ENCODE results near the gene DPAGT1.
"Not testable (repeated sequence)": the region's sequence is repeated elsewhere in the genome, so short reads cannot be mapped to it uniquely, and the experiment has no call there.

Gene DPAGT1

DNA sequence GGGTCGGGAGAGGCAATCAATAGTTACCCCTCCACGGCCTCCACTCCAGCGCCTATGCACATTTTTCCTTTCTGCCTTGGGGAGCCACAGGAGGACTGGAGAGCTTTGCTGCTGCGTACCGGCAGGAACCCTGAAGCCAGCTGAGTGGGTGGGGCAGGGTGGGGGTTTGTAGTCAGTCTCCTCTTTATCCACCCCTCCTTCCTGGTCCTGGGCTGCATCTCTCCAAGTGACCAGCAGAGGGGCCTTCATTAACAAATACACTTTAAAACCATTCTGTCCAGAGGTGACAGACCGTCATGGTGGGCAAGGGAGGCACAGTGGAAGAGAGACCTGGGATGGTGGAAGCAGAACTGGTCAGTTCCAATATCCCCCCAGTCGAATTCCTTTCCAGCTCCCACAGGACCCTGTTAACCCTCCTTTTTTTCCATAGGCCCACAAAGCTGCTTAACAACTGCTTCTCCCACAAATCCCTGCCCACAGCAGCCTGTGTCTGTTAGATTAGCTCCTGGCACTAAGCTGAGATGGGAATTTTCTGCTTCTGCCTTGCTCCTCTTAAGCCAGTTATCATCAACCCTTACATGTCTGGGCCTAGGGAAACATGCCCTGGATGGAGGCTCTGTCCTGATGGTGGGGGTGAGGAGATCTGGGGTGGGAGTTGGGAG, 43.3 kb upstream of the DPAGT1 start:
- no peak overlapping the region for H3K27ac ChIP-seq
- TF ChIP-seq, protein P1, sequence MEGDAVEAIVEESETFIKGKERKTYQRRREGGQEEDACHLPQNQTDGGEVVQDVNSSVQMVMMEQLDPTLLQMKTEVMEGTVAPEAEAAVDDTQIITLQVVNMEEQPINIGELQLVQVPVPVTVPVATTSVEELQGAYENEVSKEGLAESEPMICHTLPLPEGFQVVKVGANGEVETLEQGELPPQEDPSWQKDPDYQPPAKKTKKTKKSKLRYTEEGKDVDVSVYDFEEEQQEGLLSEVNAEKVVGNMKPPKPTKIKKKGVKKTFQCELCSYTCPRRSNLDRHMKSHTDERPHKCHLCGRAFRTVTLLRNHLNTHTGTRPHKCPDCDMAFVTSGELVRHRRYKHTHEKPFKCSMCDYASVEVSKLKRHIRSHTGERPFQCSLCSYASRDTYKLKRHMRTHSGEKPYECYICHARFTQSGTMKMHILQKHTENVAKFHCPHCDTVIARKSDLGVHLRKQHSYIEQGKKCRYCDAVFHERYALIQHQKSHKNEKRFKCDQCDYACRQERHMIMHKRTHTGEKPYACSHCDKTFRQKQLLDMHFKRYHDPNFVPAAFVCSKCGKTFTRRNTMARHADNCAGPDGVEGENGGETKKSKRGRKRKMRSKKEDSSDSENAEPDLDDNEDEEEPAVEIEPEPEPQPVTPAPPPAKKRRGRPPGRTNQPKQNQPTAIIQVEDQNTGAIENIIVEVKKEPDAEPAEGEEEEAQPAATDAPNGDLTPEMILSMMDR (conservative IDR thresholded peaks at IDR 0.05) = peak; percentile 77
- no peak for TF ChIP-seq ZFX (IDR thresholded peaks at IDR 0.05)

DNA sequence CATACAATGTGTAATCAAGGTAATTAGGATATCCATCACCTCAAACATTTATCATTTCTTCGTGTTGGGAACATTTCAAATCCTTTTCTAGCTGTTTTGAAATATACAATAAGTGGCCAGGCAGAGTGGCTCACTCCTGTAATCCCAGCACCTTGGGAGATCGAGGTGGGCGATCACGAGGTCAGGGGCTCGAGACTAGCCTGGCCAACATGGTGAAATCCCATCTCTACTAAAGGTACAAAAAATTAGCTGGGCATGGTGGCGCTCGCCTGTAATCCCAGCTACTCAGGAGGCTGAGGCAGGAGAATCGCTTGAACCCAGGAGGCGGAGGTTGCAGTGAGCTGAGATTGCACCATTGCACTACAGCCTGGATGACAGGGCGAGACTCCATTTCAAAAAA, 37.6 kb upstream of the DPAGT1 start:
- not testable (repeated sequence) for H3K27ac ChIP-seq

DNA sequence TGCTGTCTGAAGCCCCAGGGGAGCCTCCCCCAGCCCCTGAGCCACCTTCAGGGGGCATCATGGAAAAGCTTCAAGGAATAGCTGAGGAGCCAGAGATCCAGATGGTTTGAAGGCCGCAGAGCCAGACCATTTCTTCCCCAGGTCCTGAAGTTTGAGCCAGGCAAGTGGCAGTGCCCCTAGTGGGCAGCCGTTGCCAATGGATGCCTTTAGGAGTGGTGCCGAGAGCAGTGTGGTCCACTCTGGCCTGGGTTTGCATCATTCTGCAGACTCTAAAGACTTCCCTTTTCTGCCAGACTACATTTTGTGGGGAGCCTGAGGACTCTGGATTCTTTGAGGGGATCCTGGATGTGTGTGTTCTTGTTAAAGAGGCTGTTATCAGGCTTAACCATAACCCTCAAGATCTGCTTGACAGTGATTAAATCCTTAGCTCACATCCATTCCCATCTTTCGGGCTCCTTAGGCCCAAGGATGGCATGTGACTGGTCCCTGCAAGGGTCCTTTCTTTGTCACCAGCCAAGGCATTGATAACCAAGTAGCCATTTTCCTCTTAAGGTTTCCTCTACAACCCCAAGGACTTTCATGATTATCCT, 32.8 kb upstream of the DPAGT1 start:
- H3K27ac ChIP-seq = no peak overlapping the region
- no peak for TF ChIP-seq ZFX (IDR thresholded peaks at IDR 0.05)
- TF ChIP-seq, protein P1 (conservative IDR thresholded peaks at IDR 0.05) = peak; percentile 78

DNA sequence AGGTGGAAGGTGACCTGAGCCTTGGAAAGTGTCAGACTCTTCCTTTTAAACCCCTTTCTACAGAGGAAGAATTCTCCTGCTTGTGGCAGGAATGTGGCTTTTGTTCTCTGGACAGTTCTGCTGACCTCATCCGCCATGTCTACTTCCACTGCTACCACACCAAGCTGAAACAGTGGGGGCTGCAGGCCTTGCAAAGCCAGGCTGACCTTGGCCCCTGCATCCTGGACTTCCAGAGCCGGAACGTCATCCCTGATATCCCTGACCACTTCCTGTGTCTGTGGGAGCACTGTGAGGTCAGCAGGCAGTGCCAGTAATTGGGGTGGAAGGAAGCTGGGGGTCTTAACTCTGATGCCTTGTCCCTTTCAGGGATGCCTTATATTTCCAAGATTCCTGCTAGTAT, 29.0 kb upstream of the DPAGT1 start:
- no peak overlapping the region for H3K27ac ChIP-seq
- TF ChIP-seq ZFX (IDR thresholded peaks at IDR 0.05) = no peak
- TF ChIP-seq, protein P1 (conservative IDR thresholded peaks at IDR 0.05) = no peak

DNA sequence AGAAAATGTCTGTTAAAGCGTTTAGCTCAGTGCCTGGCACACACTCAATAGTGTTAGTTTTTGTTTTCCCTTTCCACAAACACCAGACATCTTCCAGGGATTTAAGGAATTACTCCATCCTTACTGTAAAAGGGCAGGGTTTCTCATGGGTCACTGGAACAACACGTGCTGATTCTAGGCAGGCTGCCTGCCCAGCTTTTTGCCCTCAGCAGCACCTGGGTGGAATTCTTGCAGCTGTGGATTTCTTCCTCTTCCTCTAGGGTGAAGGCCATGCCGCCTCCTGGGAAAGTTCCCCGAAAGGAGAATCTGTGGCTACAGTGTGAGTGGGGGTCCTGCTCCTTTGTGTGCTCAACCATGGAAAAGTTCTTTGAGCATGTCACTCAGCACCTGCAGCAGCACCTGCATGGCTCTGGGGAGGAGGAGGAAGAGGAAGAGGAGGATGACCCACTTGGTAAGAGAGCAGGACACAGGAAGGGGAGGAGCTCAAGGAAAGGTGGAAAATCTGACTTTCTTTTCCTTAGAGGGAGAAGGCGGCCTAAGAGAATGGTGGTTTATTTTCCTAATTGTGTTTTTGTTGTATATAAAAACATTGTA, 25.1 kb upstream of the DPAGT1 start:
- peak overlapping the region; percentile 12; the same call in 1 of the 2 replicates for H3K27ac ChIP-seq

DNA sequence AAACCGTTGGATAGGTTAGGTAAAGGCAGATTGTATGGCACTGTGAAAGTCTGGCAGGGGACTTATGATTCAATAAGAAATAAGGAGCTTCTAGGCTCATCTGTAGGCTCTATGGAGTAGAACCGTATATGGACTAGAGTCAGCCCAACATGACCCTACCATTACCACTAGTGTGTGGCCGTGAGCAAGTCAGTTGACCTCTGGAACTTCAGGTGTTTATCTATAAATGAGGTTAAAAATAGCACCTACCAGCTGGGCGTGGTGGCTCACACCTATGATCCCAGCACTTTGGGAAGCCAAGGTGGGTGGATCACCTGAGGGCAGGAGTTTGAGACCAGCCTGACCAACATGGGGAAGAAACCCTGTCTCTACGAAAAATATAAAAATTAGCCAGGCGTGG, 24.2 kb upstream of the DPAGT1 start:
- no peak for TF ChIP-seq ZFX (IDR thresholded peaks at IDR 0.05)
- TF ChIP-seq, protein P1 (conservative IDR thresholded peaks at IDR 0.05) = no peak
- H3K27ac ChIP-seq = no peak overlapping the region

More for the DNA sequence above, 25.1 kb upstream of the DPAGT1 start:
- TF ChIP-seq, protein P1 (conservative IDR thresholded peaks at IDR 0.05) = no peak
- TF ChIP-seq ZFX (IDR thresholded peaks at IDR 0.05) = no peak

DNA sequence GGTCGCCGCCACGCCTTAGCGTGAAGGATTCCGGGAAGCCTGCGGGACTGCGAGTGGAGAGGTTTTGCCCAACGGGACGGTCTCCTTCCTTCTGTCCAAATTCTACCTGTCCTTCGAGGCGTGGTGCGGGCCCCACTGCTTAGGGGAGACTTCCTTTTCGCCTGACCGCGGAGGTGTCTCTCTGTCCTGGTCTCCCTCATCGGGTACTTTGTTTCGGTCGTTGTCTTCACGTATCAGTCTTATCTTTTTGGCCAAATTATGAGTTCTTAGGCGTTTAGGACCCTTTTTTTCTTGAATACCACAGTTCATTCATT, 20.1 kb upstream of the DPAGT1 start:
- no peak for TF ChIP-seq ZFX (IDR thresholded peaks at IDR 0.05)
- peak overlapping the region; percentile 78 for H3K27ac ChIP-seq

DNA sequence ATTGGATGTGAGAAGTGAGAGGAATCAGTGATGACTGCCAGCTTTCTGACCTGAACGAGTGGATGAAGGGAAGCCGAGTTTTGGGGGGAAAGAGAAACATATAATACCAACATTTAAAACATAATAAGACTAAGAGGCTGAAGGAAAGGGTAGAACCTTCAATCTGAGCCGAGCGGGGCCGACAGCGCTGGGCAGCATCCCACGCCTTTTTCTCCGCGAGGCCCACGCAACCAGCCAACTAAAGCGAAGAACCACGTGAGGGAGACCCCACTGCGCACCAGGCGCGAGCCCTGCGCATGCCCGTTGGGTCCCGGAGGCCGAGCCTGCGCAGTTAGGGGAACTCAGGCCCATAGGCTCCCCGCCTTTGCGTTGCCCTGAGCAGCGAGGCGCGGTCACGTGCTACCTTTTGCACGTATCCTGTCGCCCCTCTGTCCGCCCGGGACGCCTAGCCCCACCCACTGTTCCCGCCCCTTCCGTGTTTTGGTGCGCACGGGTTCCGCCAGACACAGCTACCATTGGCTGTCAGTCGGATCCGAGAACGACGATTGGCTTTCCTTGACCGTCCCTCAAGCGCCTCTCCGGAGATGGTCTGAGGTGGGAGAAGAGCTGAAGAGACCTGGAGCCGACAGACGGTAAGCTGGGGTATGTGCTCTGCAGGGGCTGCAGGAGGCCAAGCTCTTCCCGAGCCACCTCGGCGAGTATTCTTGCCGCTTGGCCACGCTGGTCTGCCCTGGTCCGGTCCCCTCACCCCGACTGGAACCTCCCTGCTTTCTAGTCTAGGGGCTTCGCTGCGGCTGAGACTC, 19.6 kb upstream of the DPAGT1 start, which contains the start of gene HINFP:
HINFP (plus strand) TSS at position 573 of the 803 bp plus-strand sequence. CDS start 5,365 bp downstream, outside the sequence.
- TF ChIP-seq, protein P1 (conservative IDR thresholded peaks at IDR 0.05) = no peak
- no peak for TF ChIP-seq ZFX (IDR thresholded peaks at IDR 0.05)

More for the DNA sequence above, 19.6 kb upstream of the DPAGT1 start, which contains the start of gene HINFP:
- peak within 1 kb of the TSS; percentile 78 for H3K27ac ChIP-seq
